Germinal center (tissue), 1 donor: ENCODE measurements around the gene ADAMTS8.

Source experiments
- DNase-seq: peaks from one replicate; pipeline ENCODE4 v3.0.0; 2012; ENCODE audit warnings: mixed read lengths, low spot score

Gene ADAMTS8

DNA sequence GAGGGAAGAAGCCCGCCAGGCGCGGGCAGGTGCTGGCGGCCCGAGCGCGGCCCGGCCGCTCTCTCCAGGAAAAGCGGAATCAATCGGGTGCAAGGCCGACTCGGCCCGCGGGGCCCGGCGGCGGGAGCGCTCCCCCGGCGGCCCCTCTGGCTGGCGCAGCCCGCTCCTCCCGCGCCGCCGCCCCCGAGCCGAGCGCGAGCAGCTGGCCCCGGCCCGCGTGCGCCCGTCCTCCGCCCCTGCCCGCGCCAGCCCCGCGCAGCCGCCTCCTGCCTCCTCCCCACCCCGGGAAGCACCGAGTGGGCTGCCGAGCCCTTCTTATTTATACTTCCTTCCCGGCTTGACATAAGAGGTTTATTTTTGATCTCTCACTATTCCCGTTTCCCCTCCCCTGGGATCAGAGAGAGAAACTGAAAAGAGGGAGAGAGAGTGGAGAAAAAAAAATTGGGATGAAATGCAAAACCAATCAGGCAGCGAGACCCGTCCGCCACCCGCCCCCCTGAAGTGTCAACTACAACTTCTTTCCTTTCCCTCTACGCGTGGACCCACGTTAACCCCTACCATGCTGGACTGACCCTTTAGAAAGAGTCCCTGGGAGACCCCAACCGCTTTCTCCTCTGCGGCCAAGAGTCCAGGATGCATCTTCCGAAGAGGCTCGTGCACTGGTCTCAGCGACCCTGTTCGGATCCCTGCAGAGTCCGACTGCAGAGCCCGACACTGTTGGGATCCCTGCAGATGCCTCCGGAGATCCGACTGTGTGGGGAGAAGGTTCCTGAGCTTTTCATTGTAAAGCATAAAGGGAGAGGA lies at the start of gene ADAMTS8:
TSS of gene ADAMTS8 (minus strand) at position 294 of the 804 bp plus-strand sequence. CDS start 323 bp downstream, outside the sequence.
- no peak for DNase-seq

GRCh38 chr11:130477586-130478203 lies 49.3 kb upstream of the ADAMTS8 start:
- no peak for DNase-seq

GRCh38 chr11:130476922-130477491 lies 48.6 kb upstream of the ADAMTS8 start:
- DNase-seq, result no peak

DNA sequence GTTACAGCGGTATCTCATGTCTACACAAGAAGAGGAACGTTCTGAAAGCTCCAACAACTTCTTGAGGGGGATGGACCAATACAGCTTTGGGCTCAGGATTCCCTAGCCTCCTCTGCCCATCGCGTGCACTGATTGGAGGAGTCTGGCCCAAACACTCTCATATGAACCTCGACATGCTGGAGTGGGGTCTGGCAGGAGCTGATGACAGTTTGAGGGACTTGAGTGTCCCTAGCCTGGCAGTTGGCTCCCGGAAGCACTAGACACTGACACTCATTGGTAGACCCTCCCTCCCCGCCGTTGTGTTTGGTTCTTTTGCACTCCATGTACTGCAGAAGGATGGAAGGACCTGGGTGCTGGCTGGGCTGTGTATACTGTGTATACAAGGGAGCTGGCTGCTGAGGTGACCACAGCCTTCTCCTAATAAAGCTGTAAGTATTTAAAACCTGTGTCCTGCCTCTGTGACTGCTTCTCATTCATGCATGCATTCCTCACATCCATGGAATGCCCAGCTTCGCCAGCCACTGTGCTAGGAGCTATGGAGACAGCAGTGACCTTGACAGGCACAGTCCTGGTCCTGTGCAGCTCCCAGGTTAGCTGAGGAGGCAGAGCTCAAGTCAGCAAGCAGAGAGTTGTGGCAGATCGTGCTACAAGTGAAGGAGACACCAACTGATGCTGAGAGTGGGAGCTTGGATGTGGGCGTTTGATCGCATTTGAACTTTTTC lies 48.0 kb upstream of the ADAMTS8 start:
- no peak for DNase-seq

GRCh38 chr11:130475426-130476053 lies 47.1 kb upstream of the ADAMTS8 start:
- DNase-seq, result no peak

- no peak for DNase-seq
Measured at GRCh38 chr11:130474637-130475400, 46.4 kb upstream of the ADAMTS8 start.

DNA sequence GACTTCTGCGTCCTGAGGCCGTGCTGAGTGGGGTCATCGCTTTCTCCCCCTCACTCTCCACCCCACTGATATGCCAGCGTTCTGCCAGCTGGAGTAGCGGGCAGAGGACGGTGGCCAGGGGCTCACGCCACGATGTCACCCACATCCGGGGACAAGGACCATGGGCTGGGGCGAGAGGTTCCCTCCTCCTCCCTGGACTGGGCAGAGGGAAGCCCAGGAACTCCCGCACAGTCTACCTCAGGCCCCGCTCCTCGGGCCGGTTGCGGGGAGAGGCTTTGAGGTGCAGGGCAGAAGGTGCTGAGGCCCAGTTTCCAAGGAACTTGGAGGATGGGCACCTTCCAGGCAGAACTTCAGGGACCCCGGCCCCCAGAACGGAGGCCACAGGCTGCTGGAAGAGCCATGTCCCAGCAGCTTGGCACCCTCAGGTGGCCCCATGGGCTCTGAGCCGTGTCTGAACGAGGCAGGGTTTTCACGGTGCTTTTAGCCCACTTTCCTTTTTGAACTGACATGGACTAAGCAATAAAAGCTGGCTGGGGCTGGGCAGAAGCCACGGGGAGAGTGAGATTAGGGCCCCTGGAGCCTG lies 45.5 kb upstream of the ADAMTS8 start:
- no peak for DNase-seq

- DNase-seq, result no peak
Measured at GRCh38 chr11:130473056-130473794, 44.8 kb upstream of the ADAMTS8 start.

GRCh38 chr11:130472434-130472961 lies 44.1 kb upstream of the ADAMTS8 start:
- DNase-seq, result no peak

GRCh38 chr11:130471731-130472433 lies 43.5 kb upstream of the ADAMTS8 start:
- no peak for DNase-seq

DNA sequence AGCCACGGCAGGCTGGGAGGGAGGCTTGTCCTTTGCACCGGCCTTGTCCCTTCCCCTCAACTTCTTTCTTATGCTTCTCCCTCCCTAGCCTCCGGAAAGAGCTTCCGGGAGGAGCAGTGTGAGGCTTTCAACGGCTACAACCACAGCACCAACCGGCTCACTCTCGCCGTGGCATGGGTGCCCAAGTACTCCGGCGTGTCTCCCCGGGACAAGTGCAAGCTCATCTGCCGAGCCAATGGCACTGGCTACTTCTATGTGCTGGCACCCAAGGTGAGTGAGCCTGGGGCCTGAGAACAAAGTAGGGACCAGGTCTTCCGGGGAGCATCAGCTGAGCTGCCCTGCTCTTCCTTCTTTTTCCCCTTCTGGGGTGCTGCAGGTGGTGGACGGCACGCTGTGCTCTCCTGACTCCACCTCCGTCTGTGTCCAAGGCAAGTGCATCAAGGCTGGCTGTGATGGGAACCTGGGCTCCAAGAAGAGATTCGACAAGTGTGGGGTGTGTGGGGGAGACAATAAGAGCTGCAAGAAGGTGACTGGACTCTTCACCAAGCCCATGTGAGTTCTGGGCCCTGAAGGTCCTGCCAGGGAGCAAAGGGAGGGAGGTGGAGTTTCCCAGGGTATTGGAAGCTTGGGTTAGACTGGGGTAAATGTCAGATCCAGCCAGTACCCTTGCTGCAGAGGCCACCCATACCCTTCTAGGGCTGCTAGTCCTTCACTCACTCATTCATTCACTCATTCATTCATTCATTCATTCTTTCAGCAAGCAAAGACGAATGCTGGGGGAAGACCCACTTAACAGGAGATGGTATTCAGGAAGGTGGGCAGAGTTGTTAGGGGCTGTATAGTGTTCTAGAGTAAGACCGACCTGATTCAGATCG lies 42.7 kb upstream of the ADAMTS8 start:
- no peak for DNase-seq

DNA sequence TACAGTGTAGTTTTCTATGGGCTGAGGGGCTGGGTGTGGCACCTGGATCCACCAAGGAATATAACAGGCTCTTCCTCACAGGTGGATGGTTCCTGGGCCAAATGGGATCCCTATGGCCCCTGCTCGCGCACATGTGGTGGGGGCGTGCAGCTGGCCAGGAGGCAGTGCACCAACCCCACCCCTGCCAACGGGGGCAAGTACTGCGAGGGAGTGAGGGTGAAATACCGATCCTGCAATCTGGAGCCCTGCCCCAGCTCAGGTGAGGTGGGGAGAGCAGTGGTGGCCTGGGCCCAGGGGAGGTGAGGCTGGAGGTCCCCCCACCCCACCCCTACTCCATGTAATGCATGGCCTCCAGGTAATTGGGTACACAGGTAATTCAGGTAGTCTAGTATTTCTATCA lies 40.8 kb upstream of the ADAMTS8 start:
- DNase-seq, result no peak

DNA sequence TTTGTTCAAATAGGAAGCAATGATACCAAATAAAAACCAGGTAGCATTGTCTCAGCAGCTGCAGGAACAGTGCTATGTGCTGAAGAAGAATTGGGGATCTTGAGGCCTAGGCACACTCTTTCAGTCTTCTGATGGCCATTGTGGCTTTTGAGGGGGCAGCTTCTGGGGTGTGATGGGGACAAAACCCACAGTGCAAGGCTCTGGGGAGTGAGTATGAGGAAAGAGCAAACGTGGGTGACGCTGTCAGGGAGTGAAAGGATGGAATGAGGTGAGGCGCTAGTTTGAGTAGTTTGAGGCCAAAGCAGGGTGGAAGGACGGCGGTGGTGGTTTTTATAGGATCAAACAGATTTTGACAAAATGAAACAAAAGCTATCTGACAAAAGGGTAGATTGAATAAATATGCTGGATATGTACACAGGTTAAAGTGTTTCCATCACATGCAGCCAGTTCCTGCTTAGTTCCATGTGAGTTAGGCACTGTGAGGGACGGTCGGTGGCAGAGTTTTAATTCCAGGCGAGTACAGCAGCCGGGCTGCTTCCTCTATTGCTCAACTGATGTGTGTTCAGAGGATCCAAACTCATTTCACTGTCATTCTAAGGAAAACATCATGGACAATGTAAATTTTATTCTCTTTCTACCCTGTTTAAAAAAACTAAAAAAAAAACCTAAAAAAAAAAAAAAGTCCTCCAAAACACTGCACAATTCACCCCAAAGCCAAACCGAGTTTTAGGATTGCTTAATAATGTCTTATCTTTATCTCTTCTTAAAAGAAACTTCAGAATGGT lies 38.9 kb upstream of the ADAMTS8 start:
- DNase-seq, result no peak

GRCh38 chr11:130465263-130465662 lies 36.9 kb upstream of the ADAMTS8 start:
- no peak for DNase-seq

GRCh38 chr11:130464291-130464812 lies 35.9 kb upstream of the ADAMTS8 start:
- no peak for DNase-seq

GRCh38 chr11:130462931-130463330 lies 34.5 kb upstream of the ADAMTS8 start:
- no peak for DNase-seq
